ENCODE results near the gene SERTAD2. TPM values are rescaled to one million over a fixed set of nuclear protein-coding genes. Genes with fewer than 3 reads are reported as not detected.

Gene SERTAD2
- total and polyA plus RNA-seq, 2 of the 4 experiments (the other 2 are of a cell fraction) = 5.0 to 11.0 TPM

DNA sequence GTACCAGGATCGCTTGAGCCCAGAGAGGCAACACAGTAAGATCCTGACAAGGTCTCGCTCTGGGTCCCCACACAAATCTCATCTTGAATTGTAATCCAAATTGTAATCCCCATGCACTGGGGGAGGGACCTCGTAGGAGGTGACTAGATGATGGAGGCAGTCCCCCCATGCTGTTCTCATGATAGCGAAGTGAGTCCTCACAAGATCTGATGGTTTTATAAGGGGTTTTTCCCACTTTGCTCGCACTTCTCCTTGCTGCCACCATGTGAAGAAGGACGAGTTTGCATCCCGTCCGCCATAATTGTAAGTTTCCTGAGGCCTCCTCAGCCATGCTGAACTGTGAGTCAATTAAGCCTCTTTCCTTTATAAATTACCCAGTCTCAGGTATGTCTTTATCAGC, 46.0 kb upstream of the SERTAD2 start:
- Histone ChIP-seq H3K23ac (ENCODE audit: low read depth, low read length) (no peak overlapping the region), H4K8ac (ENCODE audit: low read depth in 2 of 2, low read length in 2 of 2) (peak overlapping the region; percentile 89 to 90), H4K5ac (ENCODE audit: low read depth, low read length) (peak overlapping the region; percentile 67; the same call in 1 of the 2 replicates), H3K9me3 (ENCODE audit: control insufficient read depth, insufficient read depth, low read length) (no peaks in the 10 kb centered on the region), H3K27ac (ENCODE audit: insufficient read depth, low read length) (peak overlapping the region; percentile 50), H3K56ac (ENCODE audit: extremely low read depth, insufficient read depth, low read length) (no peak overlapping the region; the same call in 1 of the 2 replicates), H2BK120ac (ENCODE audit: low read depth, low read length) (peak overlapping the region; percentile 93), H3K4me3 (ENCODE audit: insufficient read depth, low read depth, low read length) (no peak overlapping the region), H3K4ac (ENCODE audit: low read depth, low read length) (peak overlapping the region; percentile 93), H2BK5ac (ENCODE audit: low read depth, low read length, poor library complexity, severe bottlenecking) (peak overlapping the region; percentile 67), H2BK15ac (ENCODE audit: low read depth, low read length) (peak overlapping the region; percentile 99), H2AK9ac (replicated peaks; ENCODE audit: low read depth, low read length, poor library complexity) (no peak overlapping the region), H3K4me1 (ENCODE audit: control insufficient read depth, insufficient read depth, low read length) (peaks cover 16% of the 10 kb centered on the region), H3K4me2 (ENCODE audit: low read depth, low read length) (no peak overlapping the region), H2AFZ (replicated peaks; ENCODE audit: low read length, poor library complexity) (peak overlapping the region; percentile 28), H3K14ac (replicated peaks; ENCODE audit: low read depth, low read length) (peak overlapping the region; percentile 86; the same call in 1 of the 2 replicates), H3K36me3 (ENCODE audit: control insufficient read depth, insufficient read depth, low read length) (no peaks in the 10 kb centered on the region), H3K9me1 (ENCODE audit: insufficient read depth, low read length) (no peaks in the 10 kb centered on the region; the same call in 1 of the 2 replicates), H4K20me1 (ENCODE audit: insufficient read depth, low read length) (no peaks in the 10 kb centered on the region), H3K9ac (ENCODE audit: low read depth, low read length) (no peak overlapping the region), H3K79me1 (ENCODE audit: low read depth in 1 of 2, low read length in 2 of 2) (peaks cover 5 to 9% of the 10 kb centered on the region in 2 experiments; a peak in 1 of 4 replicates), H2BK20ac (ENCODE audit: low read depth, low read length) (peak overlapping the region; percentile 98), H3K27me3 (ENCODE audit: control insufficient read depth, insufficient read depth, low read length) (no peaks in the 10 kb centered on the region), H4K91ac (ENCODE audit: insufficient read depth, low read depth, low read length) (peak overlapping the region; percentile 77), H2AK5ac (ENCODE audit: low read depth, low read length) (peak overlapping the region; percentile 96), H3K18ac (ENCODE audit: low read depth, low read length) (peak overlapping the region; percentile 60; the same call in 1 of the 2 replicates)
- dilution Hi-C loops (cut with HindIII; ENCODE audit: low sequenced_read_pairs, unreplicated experiment) (no loop called here), in situ Hi-C loops (cut with MboI; ENCODE audit: low sequenced_read_pairs) (no loop called here), intact Hi-C loops (cut with micrococcal nuclease) (loop anchor here (1.0 to 5.0 kb wide), 2 partner anchors 12 to 33 kb away; no protein-coding TSS in a partner anchor)
- CTCF ChIA-PET = no interaction called here
- no CpG with 5 or more reads among the region's 8 CpGs for WGBS, 2 experiments (ENCODE audit: extremely low coverage in 2 of 2, insufficient read length in 1 of 2)
- ATAC-seq (ENCODE audit: low read depth) (no peak), DNase-seq (no peak)
- POLR2A ChIA-PET (ENCODE audit: unreplicated experiment) = no interaction called here
- no TSS peak for BruUV-seq (replicated peaks)
- TF ChIP-seq, protein P1, sequence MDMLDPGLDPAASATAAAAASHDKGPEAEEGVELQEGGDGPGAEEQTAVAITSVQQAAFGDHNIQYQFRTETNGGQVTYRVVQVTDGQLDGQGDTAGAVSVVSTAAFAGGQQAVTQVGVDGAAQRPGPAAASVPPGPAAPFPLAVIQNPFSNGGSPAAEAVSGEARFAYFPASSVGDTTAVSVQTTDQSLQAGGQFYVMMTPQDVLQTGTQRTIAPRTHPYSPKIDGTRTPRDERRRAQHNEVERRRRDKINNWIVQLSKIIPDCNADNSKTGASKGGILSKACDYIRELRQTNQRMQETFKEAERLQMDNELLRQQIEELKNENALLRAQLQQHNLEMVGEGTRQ (IDR thresholded peaks at IDR 0.05; ENCODE audit: low read depth, low read length) = no peak
- TF ChIP-seq POLR2A (IDR thresholded peaks at IDR 0.05; ENCODE audit: low read depth, low read length) = no peak
- TF ChIP-seq BHLHE40 (IDR thresholded peaks at IDR 0.05; ENCODE audit: low read depth, low read length) = no peak
- TF ChIP-seq FOS (IDR thresholded peaks at IDR 0.05; ENCODE audit: low read depth, low read length) = no peak
- TF ChIP-seq, protein P2, sequence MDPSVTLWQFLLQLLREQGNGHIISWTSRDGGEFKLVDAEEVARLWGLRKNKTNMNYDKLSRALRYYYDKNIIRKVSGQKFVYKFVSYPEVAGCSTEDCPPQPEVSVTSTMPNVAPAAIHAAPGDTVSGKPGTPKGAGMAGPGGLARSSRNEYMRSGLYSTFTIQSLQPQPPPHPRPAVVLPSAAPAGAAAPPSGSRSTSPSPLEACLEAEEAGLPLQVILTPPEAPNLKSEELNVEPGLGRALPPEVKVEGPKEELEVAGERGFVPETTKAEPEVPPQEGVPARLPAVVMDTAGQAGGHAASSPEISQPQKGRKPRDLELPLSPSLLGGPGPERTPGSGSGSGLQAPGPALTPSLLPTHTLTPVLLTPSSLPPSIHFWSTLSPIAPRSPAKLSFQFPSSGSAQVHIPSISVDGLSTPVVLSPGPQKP (IDR thresholded peaks at IDR 0.05; ENCODE audit: borderline replicate concordance, low read depth, low read length) = no peak
- no peak for TF ChIP-seq CEBPB (IDR thresholded peaks at IDR 0.05; ENCODE audit: low read depth, low read length)
- no peak for TF ChIP-seq SMC3 (IDR thresholded peaks at IDR 0.05; ENCODE audit: low read depth, low read length)
